Heart left ventricle (tissue), 13 donors: ENCODE measurements around the gene PCDH10.

Experiments used
- CTCF ChIP-seq, 12 donors: fragments of 200-600 bp; sonication (generic) in 4 of 12; IDR thresholded peaks; one replicate each; pipeline versions ENCODE4 v1.5.0 to v1.8.0; 2018 to 2022; ENCODE audit warnings: antibody characterized with exemption in 12 of 12, mild to moderate bottlenecking in 5 of 12
- POLR2A ChIP-seq, 2 donors: fragments of 450-650 bp; IDR thresholded peaks; one replicate each; pipeline ENCODE4 v1.6.1; 2017; ENCODE audit warnings: antibody characterized with exemption in 2 of 2, mild to moderate bottlenecking in 2 of 2, moderate library complexity in 2 of 2
- donor health status: ischemic (EF 13 %, LVEDD 7.1; RV severe dilation, severe dysfunction).
- donor health status: DM: no; HTN: yes; CAD: no.
- donor health status: DM: no; HTN: no; CAD: no.
- donor health status: ischemic (EF 25% LVEDD 6.9; RV normal size, moderate dysfunction).
- donor health status: ischemic (EF 25% LVEDD 5.7; RV mildly dilated, moderate dysfunction).
- donor health status: ischemic (EF 35%, LVEDD 5.7; RV mildly dilated, moderate dysfunction).
- donor health status: nonischemic (EF 11% LVEDD 7.7; RV severe dilation, severe dysfunction).
- donor health status: DM: yes; HTN: yes; CAD: no.
- donor health status: PGD.
- donor health status: ischemic (EF 29% LVEDD 5.4; RV normal size, mild dysfunction).
- donor health status: nonischemic (EF 23%, LVEDD 6.1; RV moderate dilation, normal function).

GRCh38 chr4:133152831-133153481 lies 3.9 kb downstream of the PCDH10 start:
- TF ChIP-seq CTCF (IDR thresholded peaks at IDR 0.05): no peak
- no peak for TF ChIP-seq POLR2A (IDR thresholded peaks at IDR 0.05)
